Measurements from ENCODE around the gene IHH.

The IHH gene

GRCh38 chr2:219062081-219062480, 1.4 kb upstream of the IHH start:
- TF ChIP-seq ZNF843 (tag by site-specific recombination; IDR thresholded peaks at IDR 0.05) (no peak), PBX3 (CRISPR knock-in tag; IDR thresholded peaks at IDR 0.05) (no peak), ZNF274 (IDR thresholded peaks at IDR 0.05; ENCODE audit: low read length) (no peak), ZNF274 (tag by site-specific recombination; IDR thresholded peaks at IDR 0.05; ENCODE audit: borderline replicate concordance) (no peak), ZBTB8A (tag by site-specific recombination; IDR thresholded peaks at IDR 0.05) (no peak), SP2 (tag by site-specific recombination; IDR thresholded peaks at IDR 0.05) (no peak), ZIC2 (tag by site-specific recombination; IDR thresholded peaks at IDR 0.05) (no peak), ZNF426 (tag by site-specific recombination; IDR thresholded peaks at IDR 0.05) (no peak), ZNF19 (tag by site-specific recombination; IDR thresholded peaks at IDR 0.05; ENCODE audit: low read depth) (no peak)
- no peaks in the 10 kb centered on the region; the same call in 1 of the 2 replicates for H3K4me1 ChIP-seq (ENCODE audit: control insufficient read depth, insufficient read depth, low read length)
- H3K9me3 ChIP-seq (ENCODE audit: control insufficient read depth, insufficient read depth, low read depth, low read length): no peaks in the 10 kb centered on the region
- ChIA-PET CTCF (interaction anchor here (0.6 to 6.1 kb wide), 10 partner anchors 11 to 98 kb away, joined by 3 to 66 read pairs (median 5); partner anchors contain the start of gene CFAP65), POLR2A (interaction anchor here (1.4 kb wide), 1 partner anchor 42 kb away, joined by 3 read pairs; no protein-coding TSS in a partner anchor)
- no peaks in the 10 kb centered on the region for H3K36me3 ChIP-seq (ENCODE audit: control insufficient read depth in 2 of 2, insufficient read depth in 1 of 2, low read length in 2 of 2)
- H3K27ac ChIP-seq (ENCODE audit: extremely low read depth, low read depth, low read length): no peak overlapping the region
- H3K4me3 ChIP-seq (ENCODE audit: low read depth, low read length): no peak overlapping the region

DNA sequence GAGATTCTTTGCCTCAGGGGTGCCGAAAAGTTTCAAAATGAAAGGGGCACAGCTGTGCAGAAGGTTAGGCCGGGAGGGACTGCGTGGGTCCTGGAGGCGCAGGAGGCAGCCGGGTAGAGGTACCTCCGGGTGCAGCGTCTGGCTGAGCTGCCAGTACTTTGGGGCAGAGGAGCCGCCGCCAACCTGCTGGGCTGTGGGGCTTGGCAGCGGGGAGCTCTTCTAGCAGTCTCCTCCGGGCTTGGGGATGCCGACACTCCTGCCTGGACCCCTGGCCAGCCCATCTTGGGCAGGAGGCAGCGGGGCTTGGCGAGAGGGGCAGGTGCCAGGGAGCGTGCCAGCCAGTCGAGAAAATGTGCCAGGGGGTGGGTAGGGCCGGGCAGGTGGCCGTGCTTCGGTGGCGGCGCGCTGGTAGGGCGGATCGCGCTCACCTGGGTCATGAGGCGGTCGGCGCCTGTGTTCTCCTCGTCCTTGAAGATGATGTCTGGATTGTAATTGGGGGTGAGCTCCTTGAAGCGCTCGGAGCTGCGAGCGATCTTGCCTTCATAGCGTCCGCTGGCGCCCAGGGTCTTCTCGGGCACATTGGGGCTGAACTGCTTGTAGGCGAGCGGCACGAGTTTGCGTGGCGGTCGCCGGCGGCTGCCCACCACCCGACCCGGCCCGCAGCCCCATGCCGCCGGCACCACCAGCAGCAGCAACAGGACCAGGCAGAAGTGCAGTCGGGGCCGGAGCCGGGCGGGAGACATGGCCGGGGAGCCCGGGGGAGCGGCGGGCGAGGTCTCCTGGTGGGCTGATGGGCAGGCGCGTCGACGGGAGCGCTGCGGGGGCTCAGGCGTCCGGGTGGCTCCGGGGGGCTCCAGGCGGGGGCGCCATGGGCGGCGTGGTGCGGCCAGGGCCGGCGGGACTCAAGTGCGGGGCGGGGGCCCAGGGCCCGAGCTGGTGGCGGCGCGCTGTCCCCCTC, 717 bp downstream of the IHH start:
- CTCF ChIA-PET: interaction anchor here (0.6 to 4.9 kb wide), 14 partner anchors 9 to 184 kb away, joined by 3 to 39 read pairs (median 4); no protein-coding TSS in a partner anchor
- POLR2A ChIA-PET: no interaction called here
- no peak overlapping the region; the same call in 1 of the 2 replicates for H3K4me3 ChIP-seq (ENCODE audit: low read depth, low read length)

GRCh38 chr2:219059375-219059724, 1.4 kb downstream of the IHH start:
- H3K36me3 ChIP-seq (ENCODE audit: control insufficient read depth in 2 of 2, insufficient read depth in 1 of 2, low read length in 2 of 2): no peaks in the 10 kb centered on the region
- H3K4me3 ChIP-seq (ENCODE audit: low read depth, low read length): no peak overlapping the region
- TF ChIP-seq ZNF658 (tag by site-specific recombination; IDR thresholded peaks at IDR 0.05): no peak
- TF ChIP-seq ZNF248 (tag by site-specific recombination; IDR thresholded peaks at IDR 0.05): no peak
- no peak for TF ChIP-seq ZNF146 (tag by site-specific recombination; IDR thresholded peaks at IDR 0.05)
- TF ChIP-seq PRDM2 (tag by site-specific recombination; IDR thresholded peaks at IDR 0.05; ENCODE audit: borderline replicate concordance): no peak
- TF ChIP-seq ZBTB21 (tag by site-specific recombination; IDR thresholded peaks at IDR 0.05): no peak
- TF ChIP-seq ZNF707 (tag by site-specific recombination; IDR thresholded peaks at IDR 0.05): no peak

More for the DNA sequence above, 717 bp downstream of the IHH start:
- Histone ChIP-seq H3K36me3 (ENCODE audit: control insufficient read depth in 2 of 2, insufficient read depth in 1 of 2, low read length in 2 of 2) (no peaks in the 10 kb centered on the region), H3K27ac (ENCODE audit: extremely low read depth, low read depth, low read length) (no peak overlapping the region), H3K4me1 (ENCODE audit: control insufficient read depth, insufficient read depth, low read length) (no peaks in the 10 kb centered on the region; the same call in 1 of the 2 replicates), H3K9me3 (ENCODE audit: control insufficient read depth, insufficient read depth, low read depth, low read length) (no peaks in the 10 kb centered on the region)
- TF ChIP-seq ATF2 (tag by site-specific recombination; IDR thresholded peaks at IDR 0.05; ENCODE audit: low read depth) (no peak), ZNF423 (tag by site-specific recombination; IDR thresholded peaks at IDR 0.05) (no peak), ZBTB48 (tag by site-specific recombination; IDR thresholded peaks at IDR 0.05) (no peak), ZSCAN23 (tag by site-specific recombination; IDR thresholded peaks at IDR 0.05) (no peak), ZNF530 (tag by site-specific recombination; IDR thresholded peaks at IDR 0.05; ENCODE audit: low read depth) (no peak), ZNF521 (tag by site-specific recombination; IDR thresholded peaks at IDR 0.05) (no peak), RBAK (tag by site-specific recombination; IDR thresholded peaks at IDR 0.05) (no peak), ZFP37 (tag by site-specific recombination; IDR thresholded peaks at IDR 0.05) (no peak), ZNF274 (IDR thresholded peaks at IDR 0.05; ENCODE audit: low read length) (no peak), ZNF274 (tag by site-specific recombination; IDR thresholded peaks at IDR 0.05; ENCODE audit: borderline replicate concordance) (no peak), ZNF16 (tag by site-specific recombination; IDR thresholded peaks at IDR 0.05; ENCODE audit: low read depth) (no peak)

More at GRCh38 chr2:219059375-219059724, 1.4 kb downstream of the IHH start:
- no peaks in the 10 kb centered on the region for H3K9me3 ChIP-seq (ENCODE audit: control insufficient read depth, insufficient read depth, low read depth, low read length)
- CTCF ChIA-PET: interaction anchor here (0.6 to 4.9 kb wide), 15 partner anchors 10 to 184 kb away, joined by 3 to 39 read pairs (median 4); no protein-coding TSS in a partner anchor
- H3K27ac ChIP-seq (ENCODE audit: extremely low read depth, low read depth, low read length): no peak overlapping the region
- no peaks in the 10 kb centered on the region; the same call in 1 of the 2 replicates for H3K4me1 ChIP-seq (ENCODE audit: control insufficient read depth, insufficient read depth, low read length)
- POLR2A ChIA-PET: no interaction called here
